Measurements from ENCODE around the gene RBM26.

- no peak for TF ChIP-seq POLR2A (IDR thresholded peaks at IDR 0.05)
- TF ChIP-seq CTCF (IDR thresholded peaks at IDR 0.05) = no peak
Observed at GRCh38 chr13:79448413-79448812, 42.4 kb upstream of the RBM26 start.

Measured in thyroid gland (tissue), 4 donors.